Measurements from ENCODE around the gene SETBP1.

DNA sequence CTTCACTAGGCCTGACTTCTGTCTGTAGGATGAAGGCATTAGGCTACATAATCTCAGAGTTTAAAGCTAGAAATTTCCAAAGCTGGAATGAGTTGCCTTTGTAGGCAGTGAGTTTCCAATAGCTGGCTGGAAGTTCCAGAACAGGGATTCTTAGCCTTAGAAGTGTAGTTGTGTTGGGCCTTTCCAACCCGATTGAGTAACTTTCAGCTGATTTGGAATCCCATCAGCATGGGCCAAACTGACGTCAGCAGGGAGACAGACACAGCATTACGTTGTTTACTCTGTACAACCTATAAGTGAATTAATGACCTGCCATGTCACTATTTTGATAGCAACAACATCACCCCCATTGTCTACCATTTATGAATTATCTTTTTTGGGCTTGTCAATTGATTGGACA, 56.9 kb downstream of the SETBP1 start:
- TF ChIP-seq, protein P1, sequence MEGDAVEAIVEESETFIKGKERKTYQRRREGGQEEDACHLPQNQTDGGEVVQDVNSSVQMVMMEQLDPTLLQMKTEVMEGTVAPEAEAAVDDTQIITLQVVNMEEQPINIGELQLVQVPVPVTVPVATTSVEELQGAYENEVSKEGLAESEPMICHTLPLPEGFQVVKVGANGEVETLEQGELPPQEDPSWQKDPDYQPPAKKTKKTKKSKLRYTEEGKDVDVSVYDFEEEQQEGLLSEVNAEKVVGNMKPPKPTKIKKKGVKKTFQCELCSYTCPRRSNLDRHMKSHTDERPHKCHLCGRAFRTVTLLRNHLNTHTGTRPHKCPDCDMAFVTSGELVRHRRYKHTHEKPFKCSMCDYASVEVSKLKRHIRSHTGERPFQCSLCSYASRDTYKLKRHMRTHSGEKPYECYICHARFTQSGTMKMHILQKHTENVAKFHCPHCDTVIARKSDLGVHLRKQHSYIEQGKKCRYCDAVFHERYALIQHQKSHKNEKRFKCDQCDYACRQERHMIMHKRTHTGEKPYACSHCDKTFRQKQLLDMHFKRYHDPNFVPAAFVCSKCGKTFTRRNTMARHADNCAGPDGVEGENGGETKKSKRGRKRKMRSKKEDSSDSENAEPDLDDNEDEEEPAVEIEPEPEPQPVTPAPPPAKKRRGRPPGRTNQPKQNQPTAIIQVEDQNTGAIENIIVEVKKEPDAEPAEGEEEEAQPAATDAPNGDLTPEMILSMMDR (conservative IDR thresholded peaks at IDR 0.05 in 1 of 2, IDR thresholded peaks at IDR 0.05 in 1 of 2; ENCODE audit: extremely low read depth in 1 of 2, insufficient read depth in 1 of 2, low read depth in 1 of 2, low read length in 2 of 2): no peak
- no peak for TF ChIP-seq EZH2 (IDR thresholded peaks at IDR 0.05; ENCODE audit: borderline replicate concordance, low read length)
